Raji (cell line): ENCODE measurements around the gene IPO11.

ENCODE experiments used
- POLR2A ChIP-seq: IDR thresholded peaks from 2 replicates; pipeline ENCODE4 v1.6.1; 2011; ENCODE audit warnings: low read depth, low read length, control low read depth; ENCODE audit not compliant: insufficient read depth

IPO11 gene

DNA sequence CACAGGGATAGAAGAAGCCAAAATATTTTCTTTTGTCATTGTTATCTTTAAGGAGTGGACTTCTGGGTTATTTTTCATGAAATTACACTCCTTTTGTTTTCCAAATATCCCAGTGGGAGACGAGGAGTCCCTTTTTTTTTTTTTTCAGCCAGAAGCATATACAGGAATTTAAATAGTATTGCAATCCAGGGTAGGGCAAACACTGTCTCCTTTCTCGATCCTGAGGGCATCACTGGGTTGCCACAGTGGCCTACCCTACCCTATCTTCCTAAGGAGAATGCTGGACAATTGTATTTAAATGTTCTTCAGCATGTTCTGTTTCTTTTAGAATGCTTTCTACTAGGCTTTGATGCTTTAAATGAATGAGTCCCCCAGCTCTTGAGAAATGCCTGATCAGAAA lies 214.0 kb downstream of the IPO11 start:
- no peak for TF ChIP-seq POLR2A

DNA sequence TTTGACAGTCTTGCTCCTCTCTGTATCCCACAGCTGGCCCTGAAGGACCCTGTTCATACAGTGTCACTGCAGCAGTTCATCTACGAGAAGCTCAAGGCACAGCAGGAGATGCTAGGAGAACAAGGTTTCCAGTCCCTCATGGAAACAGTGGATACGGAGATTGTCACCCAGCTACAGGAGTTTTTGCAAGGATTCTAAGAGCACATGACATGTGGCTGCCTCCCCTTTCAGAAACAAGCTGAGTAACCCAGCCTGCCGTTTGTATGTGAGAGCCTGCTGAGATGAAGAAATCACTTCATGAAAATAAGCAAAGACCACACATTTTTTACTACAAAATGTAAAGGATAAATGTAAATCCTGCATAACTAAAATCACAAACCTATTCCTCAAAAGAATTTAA lies 214.6 kb downstream of the IPO11 start:
- no peak for TF ChIP-seq POLR2A

DNA sequence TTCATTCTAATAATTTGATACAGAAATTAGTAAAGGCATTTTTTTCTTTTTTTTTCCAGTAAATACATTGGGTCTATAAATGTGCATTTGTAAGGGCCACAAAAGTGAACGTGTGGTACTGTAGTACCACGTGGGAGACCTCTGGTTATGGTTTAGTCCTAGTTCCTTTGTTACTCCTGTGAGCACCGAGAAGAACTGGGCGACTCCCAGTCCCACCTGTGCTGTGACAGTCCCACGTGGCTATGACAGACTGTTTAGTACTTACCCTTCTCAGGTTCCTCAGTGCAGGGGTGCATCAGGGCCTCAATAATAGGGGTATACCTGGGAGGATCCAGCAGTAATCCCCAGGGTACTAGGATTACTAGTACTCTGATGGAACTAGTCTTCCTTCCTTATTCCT lies 215.3 kb downstream of the IPO11 start:
- no peak for TF ChIP-seq POLR2A

DNA sequence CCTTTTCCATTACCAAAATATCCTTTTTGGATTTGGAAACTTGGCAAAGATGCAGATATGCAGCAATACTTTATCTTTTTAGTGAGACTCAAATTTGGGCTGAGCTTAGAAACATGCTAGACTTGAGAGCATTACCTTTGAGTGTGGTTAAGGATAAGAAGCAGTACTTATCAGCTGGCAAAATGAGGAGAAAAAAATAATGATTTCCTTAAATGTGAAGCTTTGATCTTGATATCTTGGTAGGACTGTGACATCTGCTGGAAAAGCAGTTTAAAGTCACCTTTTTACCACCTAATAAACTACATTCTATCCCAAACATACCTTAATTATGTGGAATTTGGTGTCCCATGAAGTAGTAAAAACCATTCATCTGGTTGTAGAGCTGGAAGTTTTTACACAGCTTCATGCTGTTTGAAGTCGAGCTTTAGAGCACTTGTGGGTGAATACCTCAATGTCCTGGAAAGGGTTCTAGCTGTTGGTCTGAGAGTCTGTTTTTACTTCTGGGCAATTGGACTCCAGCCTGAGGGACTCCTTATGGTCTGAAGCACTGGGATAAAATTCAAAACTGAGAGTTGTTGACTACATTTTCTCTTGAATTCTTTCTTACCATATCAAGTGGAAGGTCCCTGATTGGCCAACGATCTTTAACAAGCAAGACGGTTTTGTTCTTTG lies 219.5 kb downstream of the IPO11 start:
- TF ChIP-seq POLR2A, result no peak

DNA sequence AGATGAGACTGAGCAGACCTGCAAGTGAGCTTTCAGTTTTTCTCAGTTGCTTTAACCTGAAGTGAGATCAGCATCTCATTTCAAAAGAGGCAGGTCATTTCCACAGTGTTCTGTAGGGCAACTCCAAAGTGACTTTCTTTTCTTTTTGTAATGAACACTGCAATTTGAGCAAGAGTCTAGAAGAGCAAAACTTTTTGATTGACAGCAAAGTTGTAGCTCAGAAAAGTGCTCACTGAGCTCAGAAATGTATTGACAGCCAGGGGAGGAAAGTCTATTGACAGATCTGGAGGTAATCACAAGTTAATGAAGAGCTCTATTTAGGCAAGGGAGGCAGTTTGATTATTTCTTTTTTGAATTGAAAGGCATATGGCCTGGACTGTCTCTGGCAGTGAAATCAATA lies 220.7 kb downstream of the IPO11 start:
- no peak for TF ChIP-seq POLR2A

DNA sequence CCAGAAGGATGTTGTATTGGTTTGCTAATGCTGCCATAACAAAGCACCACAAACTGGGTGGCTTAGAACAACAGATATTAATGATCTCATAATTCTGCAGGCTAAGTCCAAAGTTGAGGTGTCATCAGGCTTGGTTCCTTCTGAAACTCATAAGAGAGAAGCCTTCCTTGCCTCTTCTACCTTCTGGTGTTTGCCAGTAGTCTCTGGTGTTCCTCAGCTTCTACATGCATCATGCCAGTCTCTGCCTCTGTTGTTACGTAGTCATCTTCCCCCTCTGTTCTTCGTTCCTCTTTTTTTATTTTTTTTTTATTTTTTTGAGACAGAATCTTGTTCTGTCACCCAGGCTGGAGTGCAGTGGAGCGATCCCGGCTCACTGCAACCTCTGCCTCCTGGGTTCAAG lies 227.9 kb downstream of the IPO11 start:
- TF ChIP-seq POLR2A, result no peak

DNA sequence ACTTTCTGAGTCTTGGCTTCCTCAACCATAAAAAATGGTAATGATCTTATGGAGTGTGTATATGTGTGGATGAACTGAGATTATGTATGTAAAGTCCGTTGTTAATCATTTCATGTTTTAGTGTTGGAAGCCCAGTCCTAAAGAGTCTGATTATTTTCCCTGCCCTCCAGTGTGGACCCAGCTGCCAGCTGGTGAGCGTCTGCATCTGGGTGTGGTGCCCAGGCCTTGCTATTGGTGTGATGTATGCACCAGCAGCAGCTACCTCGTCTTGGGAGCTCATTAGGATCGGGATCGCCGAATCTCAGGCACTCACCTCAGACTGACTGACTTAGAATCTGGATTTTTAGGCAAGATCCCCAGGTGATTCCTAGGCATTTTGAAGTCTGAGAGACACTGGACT lies 229.9 kb downstream of the IPO11 start:
- no peak for TF ChIP-seq POLR2A

DNA sequence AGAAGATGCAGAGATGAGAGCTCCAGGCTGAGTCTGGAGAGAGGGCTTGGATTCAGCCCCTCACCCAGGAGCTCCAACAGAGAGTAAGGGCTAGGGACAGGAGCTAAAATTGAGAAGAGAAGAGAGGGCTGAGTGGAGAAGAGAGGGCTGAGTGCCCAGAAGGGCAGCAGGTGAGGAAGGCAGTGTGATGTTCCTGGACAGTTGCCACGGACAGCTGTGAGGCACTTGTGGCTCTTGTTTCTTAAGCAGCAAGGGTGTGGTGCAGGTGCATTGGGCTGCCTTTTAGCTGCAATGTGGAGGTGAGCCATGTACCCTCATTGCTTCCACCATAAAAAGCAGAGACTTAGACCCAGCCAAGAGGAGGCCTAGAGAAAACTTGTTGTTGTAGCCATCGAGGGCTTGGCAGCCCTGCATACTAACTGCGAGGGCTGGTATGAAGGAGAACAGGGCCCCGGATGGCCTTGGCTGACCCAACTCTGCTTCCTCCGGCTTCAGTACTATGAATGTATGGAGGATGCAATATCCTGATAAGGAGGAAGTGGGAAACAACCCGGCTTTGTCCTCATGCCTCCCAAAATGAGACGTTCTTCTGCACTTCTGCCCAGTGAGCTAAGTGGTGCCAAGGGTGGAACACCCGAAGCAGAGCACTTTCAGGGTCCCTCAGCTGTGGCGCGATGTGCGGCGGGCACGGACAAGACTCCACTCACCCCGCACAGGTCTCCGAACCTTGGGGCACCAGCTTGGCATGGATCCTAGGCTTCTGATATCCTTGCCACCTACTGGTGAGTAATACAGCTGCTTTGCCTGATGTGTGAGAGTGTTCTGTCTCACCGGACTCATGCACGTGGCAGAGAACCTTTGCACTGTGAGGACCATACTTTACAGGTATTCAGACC lies 231.2 kb downstream of the IPO11 start:
- TF ChIP-seq POLR2A, result no peak

DNA sequence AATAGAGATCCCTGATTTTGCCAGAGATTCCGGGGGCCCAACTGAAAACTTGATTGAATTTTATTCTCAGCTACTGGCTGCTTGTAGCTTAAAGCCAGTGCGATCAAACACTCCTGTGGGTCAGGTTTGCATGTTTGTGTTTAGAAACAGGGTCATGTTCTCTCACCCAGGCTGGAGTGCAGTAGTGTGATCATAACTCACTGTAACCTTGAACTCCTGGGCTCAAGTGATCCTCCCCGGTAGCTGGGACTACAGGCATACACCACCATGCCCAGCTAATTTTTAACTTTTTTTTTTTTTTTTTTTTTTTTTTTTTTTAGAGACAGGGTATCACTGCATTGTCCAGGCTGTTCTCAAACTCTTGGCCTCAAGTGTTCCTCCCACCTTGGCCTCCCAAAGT lies 232.7 kb downstream of the IPO11 start:
- no peak for TF ChIP-seq POLR2A

DNA sequence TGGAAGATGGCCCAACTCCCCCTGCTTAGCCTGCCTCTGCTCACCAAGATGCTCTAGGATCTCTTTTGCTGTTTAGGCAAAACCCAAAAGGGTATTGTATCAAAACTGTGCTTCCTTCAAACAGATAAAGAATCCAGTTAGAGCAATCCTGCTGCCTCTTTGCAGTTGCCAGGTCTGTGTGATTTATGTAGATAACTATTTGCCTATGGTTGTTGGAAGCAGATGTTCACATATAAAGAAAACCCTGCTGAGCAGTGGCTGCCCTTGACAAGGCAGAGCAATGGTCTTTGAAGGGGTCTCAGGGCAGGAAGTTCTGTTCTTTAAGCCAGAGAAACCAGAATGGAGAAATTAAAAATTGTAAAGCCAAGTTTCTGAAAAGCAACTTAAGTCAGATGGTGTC lies 234.7 kb downstream of the IPO11 start:
- TF ChIP-seq POLR2A, result no peak

DNA sequence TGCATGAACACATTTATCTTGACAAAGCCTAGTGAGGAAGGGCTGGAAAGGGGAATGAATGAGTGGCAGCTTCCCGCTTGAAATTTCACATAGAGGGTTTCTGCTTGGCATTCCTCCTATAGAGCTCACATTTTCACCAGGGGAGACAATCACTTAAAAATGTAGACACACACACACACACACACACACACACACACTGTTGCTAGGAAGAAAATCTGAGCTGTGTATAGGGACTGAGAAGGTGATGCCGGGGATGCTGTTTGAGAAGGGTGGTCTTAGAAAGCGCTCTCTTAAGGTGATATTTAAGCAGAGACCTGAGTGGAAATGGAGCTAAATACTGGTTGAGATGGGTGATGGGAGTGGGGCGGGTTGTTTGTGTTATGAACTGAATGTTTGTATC lies 236.5 kb downstream of the IPO11 start:
- TF ChIP-seq POLR2A, result no peak

DNA sequence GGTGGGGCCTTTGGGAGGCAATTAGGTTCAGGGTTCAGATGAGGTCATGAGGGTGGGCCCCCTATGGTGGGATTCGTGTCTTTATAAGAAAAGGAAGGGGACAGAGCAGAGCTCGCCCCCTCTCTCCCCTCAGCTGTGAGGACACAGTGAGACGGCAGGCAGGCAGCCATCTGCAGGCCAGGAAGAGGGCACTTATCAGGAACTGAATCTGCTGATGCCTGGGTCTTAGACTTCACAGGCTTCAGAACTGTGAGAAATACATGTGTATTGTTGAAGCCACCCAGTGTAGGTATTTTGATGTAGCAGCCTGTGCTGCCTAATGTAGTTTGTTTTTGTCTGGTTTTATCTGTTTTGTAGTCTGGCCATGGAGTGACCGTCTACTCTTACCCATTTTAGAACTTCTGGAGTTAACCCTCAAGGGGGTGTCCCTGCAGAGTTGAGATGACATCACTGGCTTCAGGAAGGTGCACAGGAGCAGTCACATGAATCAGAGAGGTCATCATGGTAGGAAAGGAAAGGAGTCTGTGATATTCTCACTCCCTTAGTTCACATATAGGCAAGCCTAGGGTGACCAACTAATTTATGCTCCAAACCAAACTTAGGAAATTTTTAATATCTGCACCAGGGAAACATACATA lies 237.0 kb downstream of the IPO11 start:
- TF ChIP-seq POLR2A, result no peak

DNA sequence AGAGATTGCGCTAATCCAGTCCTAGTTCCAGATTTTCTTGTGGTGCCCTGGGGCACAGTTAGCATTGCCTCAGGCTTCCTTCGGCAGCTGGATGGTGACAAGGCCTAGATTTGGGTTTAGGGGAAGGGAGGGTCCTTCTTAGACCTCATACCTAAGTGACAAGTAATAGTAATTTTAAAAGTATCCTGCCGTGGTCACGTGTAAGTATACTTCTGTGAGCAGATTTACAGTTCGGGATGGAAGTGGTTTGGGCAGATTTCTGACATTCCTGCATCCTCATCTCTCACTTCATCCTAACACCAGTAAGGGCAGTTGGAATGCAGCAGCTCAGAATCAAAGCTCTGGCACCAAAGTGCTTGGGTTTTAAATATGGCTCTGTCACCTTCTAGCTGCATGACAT lies 237.6 kb downstream of the IPO11 start:
- TF ChIP-seq POLR2A, result no peak

DNA sequence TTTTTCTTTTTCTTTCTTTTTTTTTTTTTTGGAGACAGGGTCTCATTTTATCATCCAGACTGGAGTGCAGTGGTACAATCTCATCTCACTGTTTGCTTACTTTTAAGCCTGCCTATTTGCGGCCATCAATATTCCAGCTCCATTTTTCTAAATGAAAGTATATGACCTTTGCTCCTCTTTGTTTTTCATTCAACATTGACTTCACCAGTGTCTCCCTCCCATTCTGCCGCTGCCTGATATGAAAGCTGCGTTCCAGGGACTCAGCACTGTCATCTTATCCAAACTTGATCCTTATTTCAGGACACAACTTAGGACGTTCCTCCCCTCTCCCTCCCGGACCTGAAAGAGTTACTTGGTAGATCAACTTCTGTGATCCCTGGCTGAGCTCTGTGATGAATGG lies 239.7 kb downstream of the IPO11 start:
- no peak for TF ChIP-seq POLR2A

DNA sequence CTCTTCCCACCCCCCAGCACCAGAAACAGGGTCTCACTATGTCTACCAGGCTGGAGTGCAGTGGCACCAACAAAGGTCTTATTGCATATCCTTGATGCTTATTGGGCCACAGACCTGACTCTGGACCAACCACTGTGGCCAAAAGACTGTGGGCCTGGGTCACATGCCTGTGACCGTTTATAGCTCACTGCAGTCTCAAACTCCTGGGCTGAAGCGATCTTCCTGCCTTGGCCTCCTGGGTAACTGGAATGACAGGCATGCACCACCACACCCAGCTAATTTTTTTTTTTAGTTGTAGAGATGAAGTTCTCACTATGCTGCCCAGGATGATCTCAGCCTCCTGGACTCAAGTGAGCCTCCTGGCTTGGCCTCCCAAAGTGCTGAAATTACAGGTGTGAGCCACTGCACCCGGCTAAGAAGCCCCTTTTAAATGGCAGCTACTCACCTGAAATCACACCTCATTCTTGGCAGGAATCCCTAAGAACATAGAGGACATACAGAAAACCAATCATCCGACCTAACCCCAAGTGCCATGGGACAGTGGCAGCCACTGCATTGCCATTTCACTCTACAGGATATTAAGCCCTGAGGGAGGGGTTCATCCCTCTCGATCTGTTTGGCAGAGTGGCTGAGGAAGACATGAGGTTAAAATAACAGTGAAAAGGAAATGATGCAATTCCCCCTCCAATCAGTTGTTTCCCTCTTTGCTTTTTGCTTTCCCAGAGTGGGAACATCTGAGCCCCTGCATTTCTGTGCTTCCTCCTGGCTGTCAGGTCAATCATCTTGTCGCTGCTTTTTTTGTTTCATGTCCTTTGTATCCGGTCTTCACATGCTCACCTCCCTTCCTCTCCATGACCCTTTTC lies 240.7 kb downstream of the IPO11 start:
- TF ChIP-seq POLR2A, result no peak
